GM12874 (cell line): Measurements from ENCODE around the gene ZDHHC24.

Experiments used
- CTCF ChIP-seq: IDR thresholded peaks from 2 replicates; pipeline ENCODE4 v1.5.1; 2011; ENCODE audit warnings: low read depth, mild to moderate bottlenecking, control low read depth, low read length, moderate library complexity; ENCODE audit not compliant: insufficient read depth

The ZDHHC24 gene

GRCh38 chr11:66472054-66472453, 73.8 kb downstream of the ZDHHC24 start:
- no peak for TF ChIP-seq CTCF

GRCh38 chr11:66471142-66471541, 74.7 kb downstream of the ZDHHC24 start:
- TF ChIP-seq CTCF, result no peak
